ENCODE measurements around the gene CD300LF.

The CD300LF gene

GRCh38 chr17:74729368-74729767 is 16.6 kb upstream of the CD300LF start:
- no peak for TF ChIP-seq CTCF (IDR thresholded peaks at IDR 0.05; ENCODE audit: insufficient read depth, missing control alignments)
- FAIRE-seq: no peak
- DNase-seq (ENCODE audit: insufficient read length, low spot score): no peak

GRCh38 chr17:74728702-74729075 is 16.0 kb upstream of the CD300LF start:
- DNase-seq (ENCODE audit: insufficient read length, low spot score): no peak
- TF ChIP-seq CTCF (IDR thresholded peaks at IDR 0.05; ENCODE audit: insufficient read depth, missing control alignments): no peak
- FAIRE-seq: no peak

- FAIRE-seq (no peak), DNase-seq (ENCODE audit: insufficient read length, low spot score) (no peak)
- TF ChIP-seq CTCF (IDR thresholded peaks at IDR 0.05; ENCODE audit: insufficient read depth, missing control alignments): no peak
These were observed 15.4 kb upstream of the CD300LF start for GRCh38 chr17:74728033-74728701.

- TF ChIP-seq CTCF (IDR thresholded peaks at IDR 0.05; ENCODE audit: insufficient read depth, missing control alignments): no peak
- FAIRE-seq (no peak), DNase-seq (ENCODE audit: insufficient read length, low spot score) (no peak)
These were observed 12.4 kb upstream of the CD300LF start for GRCh38 chr17:74725111-74725510.

- no peak for DNase-seq (ENCODE audit: insufficient read length, low spot score)
- no peak for TF ChIP-seq CTCF (IDR thresholded peaks at IDR 0.05; ENCODE audit: insufficient read depth, missing control alignments)
- no peak for FAIRE-seq
These were observed 11.2 kb upstream of the CD300LF start for GRCh38 chr17:74723891-74724290.

GRCh38 chr17:74722782-74723181 is 10.1 kb upstream of the CD300LF start:
- DNase-seq (ENCODE audit: insufficient read length, low spot score) (no peak), FAIRE-seq (no peak)
- TF ChIP-seq CTCF (IDR thresholded peaks at IDR 0.05; ENCODE audit: insufficient read depth, missing control alignments): no peak

GRCh38 chr17:74720506-74720905 is 7.8 kb upstream of the CD300LF start:
- no peak for DNase-seq (ENCODE audit: insufficient read length, low spot score)
- no peak for FAIRE-seq
- TF ChIP-seq CTCF (IDR thresholded peaks at IDR 0.05; ENCODE audit: insufficient read depth, missing control alignments): no peak

All from D721Med (cell line).